Subcutaneous abdominal adipose tissue (tissue), 5 donors: Measurements from ENCODE around the gene ZNF768.
A peak's percentile ranks its signal among the peaks of the same experiment; 100 is the strongest.
"Not testable (repeated sequence)": the region's sequence is repeated elsewhere in the genome, so short reads cannot be mapped to it uniquely, and the experiment has no call there.

Experiments
- H3K27ac ChIP-seq: one replicate; pipeline ENCODE4 v1.7.0; 2013; ENCODE audit warnings: low read depth, mild to moderate bottlenecking, inconsistent platforms, low read length, moderate library complexity
- H3K27me3 ChIP-seq, 5 donors: one replicate each; pipeline ENCODE4 v1.7.0; 2013; ENCODE audit warnings: low read length in 5 of 5, inconsistent platforms in 1 of 5; ENCODE audit not compliant: control insufficient read depth in 5 of 5, insufficient read depth in 4 of 5
- H3K36me3 ChIP-seq, 5 donors: one replicate each; pipeline ENCODE4 v1.7.0; 2013; ENCODE audit warnings: low read length in 5 of 5; ENCODE audit not compliant: control insufficient read depth in 5 of 5, insufficient read depth in 5 of 5
- H3K4me1 ChIP-seq, 5 donors: one replicate each; pipeline ENCODE4 v1.7.0; 2013; ENCODE audit warnings: low read length in 5 of 5, mild to moderate bottlenecking in 3 of 5, moderate library complexity in 1 of 5; ENCODE audit not compliant: control insufficient read depth in 5 of 5, insufficient read depth in 5 of 5
- H3K4me3 ChIP-seq, 5 donors: one replicate each; pipeline ENCODE4 v1.7.0; 2013; ENCODE audit warnings: low read length in 5 of 5, low read depth in 1 of 5
- H3K9ac ChIP-seq, 5 donors: one replicate each; pipeline ENCODE4 v1.7.0; 2013; ENCODE audit warnings: low read length in 5 of 5, mild to moderate bottlenecking in 4 of 5, moderate library complexity in 3 of 5
- H3K9me3 ChIP-seq, 5 donors: one replicate each; pipeline ENCODE4 v1.7.0; 2013; ENCODE audit warnings: low read length in 5 of 5; ENCODE audit not compliant: control insufficient read depth in 5 of 5
- donor health status: healthy.
- donor health status: healthy.
- donor health status: healthy.
- donor health status: healthy.
- donor health status: healthy.

ZNF768 gene

DNA sequence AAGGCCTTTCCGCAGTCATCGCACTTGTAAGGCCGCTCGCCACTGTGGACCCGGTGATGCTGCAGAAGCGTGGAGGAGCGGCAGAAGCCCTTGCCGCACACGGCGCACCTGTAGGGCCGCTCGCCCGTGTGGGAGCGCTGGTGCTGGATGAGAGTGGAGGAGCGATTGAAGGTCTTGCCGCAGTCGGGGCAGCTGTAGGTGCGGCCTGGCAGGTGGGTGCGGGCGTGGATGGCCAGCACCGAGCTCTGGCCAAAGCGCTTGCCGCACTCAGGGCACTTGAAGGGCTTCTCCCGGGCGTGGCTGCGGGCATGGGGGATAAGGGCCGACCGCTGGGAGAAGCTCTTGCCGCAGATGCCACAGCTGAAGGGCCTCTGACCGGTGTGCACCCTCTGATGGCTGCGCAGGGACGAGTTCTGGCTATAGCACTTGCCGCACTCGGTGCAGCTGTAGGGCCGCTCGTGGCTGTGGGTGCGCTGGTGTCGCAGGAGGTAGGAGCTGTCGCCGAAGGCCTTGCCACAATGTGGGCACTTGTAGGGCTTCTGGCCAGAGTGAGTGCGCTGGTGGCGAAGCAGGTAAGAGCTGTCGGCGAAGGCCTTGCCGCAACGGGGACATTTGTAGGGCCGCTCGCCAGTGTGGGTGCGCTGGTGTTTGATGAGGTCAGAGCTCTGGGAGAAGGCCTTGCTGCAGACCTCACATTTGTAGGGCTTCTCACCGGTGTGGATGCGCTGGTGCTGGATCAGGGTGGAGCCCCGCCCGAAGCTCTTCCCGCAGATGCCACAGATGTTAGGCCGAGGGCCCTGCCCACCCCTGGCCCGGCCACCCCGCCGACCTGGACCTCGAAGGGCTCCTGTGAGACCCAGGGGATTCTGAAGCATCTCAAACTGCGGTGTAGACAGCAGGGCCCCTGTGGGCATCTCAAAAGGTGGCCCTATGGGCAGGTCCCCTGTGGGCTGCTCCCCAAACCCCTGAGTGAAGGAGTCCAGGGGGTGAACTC lies 1.5 kb downstream of the ZNF768 start:
- no peaks in the 10 kb centered on the region for H3K27me3 ChIP-seq
- H3K9me3 ChIP-seq, result no peaks in the 10 kb centered on the region
- peaks cover 7 to 40% (median 31%) of the 10 kb centered on the region in 5 donors for H3K4me1 ChIP-seq
- H3K27ac ChIP-seq, result no peak overlapping the region
- no peak overlapping the region for H3K9ac ChIP-seq
- H3K4me3 ChIP-seq, result peak overlapping the region in 1 of 5 donors; percentile 30
- peaks cover 0 to 8% (median 6%) of the 10 kb centered on the region in 5 donors for H3K36me3 ChIP-seq

DNA sequence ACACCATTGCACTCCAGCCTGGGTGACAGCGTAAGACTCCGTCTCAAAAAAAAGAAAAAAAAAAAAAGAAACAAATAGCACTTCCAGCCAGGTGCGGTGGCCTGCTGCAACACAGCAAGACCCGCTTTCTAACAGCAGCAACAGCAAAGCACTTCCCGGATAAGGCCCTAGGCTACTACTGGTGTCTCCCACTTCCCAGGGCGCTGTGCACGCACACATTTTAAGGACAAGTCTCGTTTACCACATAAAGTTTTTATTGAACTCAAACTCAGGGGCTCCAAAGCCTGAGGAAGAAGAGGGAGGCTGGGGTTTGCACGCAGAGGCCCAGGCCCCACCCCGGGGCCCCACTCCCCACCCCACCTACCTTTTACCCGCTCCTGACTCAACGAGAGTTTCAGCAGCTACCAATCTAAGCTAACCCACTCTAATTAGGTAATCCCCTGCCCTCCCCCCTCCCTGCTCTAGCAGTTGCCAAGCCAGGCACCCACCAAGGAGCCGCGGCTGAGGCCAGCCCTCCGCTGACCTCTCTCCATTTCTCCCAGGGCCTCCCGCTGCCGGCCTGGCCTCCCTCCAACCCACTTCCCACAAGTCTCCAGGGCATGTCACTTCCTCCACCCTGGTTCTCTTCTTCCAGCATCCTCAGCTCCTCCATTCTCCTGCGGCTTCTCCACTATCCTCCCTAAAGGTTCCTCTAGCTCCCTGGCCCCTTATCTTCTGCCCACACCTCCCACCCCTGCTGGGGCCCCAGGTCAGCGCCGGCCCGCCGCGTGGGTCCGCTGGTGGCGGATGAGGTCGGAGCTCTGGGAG lies 2.4 kb downstream of the ZNF768 start:
- peaks cover 5 to 34% (median 26%) of the 10 kb centered on the region in 5 donors for H3K4me1 ChIP-seq
- peak overlapping the region in 1 of 5 donors; percentile 30 for H3K4me3 ChIP-seq
- H3K9ac ChIP-seq, result no peak overlapping the region
- peaks cover 0 to 8% (median 6%) of the 10 kb centered on the region in 5 donors for H3K36me3 ChIP-seq
- no peaks in the 10 kb centered on the region for H3K9me3 ChIP-seq
- H3K27ac ChIP-seq, result no peak overlapping the region
- peaks cover 0 to 3% (median 0%) of the 10 kb centered on the region in 5 donors for H3K27me3 ChIP-seq

DNA sequence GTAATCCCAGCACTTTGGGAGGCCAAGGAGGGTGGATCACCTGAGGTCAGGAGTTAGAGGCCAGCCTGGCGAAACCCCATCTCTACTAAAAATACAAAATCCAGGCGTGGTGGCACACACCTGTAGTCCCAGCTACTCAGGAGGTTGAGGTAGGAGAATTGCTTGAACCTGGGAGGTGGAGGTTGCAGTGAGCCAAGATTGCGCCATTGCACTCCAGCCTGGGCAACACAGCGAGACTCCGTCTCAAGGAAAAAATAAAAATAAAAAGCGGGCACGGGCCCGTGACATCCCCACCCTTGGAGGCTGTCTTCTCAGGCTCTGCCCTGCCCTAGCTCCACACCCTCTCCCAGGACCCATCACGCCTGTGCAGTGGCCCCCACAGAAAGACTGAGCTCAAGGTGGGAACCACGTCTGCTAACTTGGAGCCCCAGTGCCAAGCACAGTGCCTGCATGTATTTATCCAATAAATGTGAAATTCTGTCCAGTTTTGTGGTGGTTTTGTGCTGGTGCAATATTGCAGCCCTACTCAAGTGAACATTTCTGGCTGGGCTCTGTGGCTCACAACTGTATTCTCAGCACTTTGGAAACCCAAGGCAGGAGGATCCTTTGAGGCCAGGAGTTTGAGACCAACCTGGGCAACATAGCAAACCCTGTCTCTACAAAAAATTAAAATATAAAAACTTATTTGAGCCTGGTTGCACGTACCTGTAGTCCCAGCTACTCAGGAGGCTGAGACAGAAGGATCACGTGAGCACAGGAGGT lies 3.5 kb downstream of the ZNF768 start:
- H3K27me3 ChIP-seq, H3K9me3 ChIP-seq, H3K36me3 ChIP-seq, H3K9ac ChIP-seq, H3K27ac ChIP-seq, H3K4me3 ChIP-seq: not testable (repeated sequence)
- H3K4me1 ChIP-seq, result peaks cover 5 to 25% (median 21%) of the 10 kb centered on the region in 5 donors

DNA sequence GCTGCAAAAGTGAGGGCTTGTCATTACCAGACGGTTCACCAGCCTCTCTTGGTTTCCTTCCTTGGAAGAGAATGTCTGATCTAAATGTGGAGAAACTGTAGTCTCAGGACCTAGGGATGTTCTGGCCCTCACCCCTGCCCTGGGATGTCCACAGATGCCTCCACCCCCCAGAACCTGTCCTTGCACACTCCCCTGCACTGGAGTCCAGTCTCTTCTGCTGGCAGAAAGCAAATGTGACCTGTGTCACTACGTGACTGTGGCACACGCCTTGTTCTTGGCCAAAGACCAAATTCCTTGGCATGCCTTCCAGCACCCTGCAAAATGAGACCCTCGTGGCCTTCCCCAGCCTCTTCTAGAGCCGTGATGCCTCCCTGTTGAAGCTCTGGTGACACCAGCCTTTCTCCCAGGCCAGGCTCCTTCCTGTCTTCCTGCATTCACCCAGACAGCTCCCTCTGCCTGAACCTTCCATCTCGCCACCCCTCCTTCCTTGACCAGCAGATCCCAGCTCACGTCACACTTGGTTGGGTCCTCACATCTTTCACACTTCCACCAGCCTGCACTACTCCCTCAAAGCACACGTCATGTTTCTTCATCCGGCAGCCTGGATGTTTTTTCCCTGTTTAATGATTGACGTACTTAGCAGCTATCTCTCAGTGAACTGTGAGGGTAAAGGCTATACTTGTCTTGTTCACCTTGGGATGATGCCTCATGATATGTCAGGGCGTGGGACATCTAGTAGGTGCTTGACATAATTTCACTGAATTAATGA lies 4.3 kb downstream of the ZNF768 start:
- peaks cover 0 to 19% (median 16%) of the 10 kb centered on the region in 5 donors for H3K4me1 ChIP-seq
- H3K27ac ChIP-seq, result no peak overlapping the region
- no peaks in the 10 kb centered on the region for H3K9me3 ChIP-seq
- H3K4me3 ChIP-seq, result no peak overlapping the region
- H3K27me3 ChIP-seq, result peaks cover 0 to 4% (median 0%) of the 10 kb centered on the region in 5 donors
- no peak overlapping the region for H3K9ac ChIP-seq
- H3K36me3 ChIP-seq, result peaks cover 0 to 8% (median 6%) of the 10 kb centered on the region in 5 donors

GRCh38 chr16:30521476-30521872 lies 4.9 kb downstream of the ZNF768 start:
- Histone ChIP-seq H3K4me1 (peaks cover 0 to 19% (median 16%) of the 10 kb centered on the region in 5 donors), H3K4me3 (no peak overlapping the region), H3K9me3 (no peaks in the 10 kb centered on the region), H3K27me3 (peaks cover 0 to 4% (median 0%) of the 10 kb centered on the region in 5 donors), H3K27ac (no peak overlapping the region), H3K36me3 (peaks cover 0 to 11% (median 6%) of the 10 kb centered on the region in 5 donors), H3K9ac (no peak overlapping the region)

DNA sequence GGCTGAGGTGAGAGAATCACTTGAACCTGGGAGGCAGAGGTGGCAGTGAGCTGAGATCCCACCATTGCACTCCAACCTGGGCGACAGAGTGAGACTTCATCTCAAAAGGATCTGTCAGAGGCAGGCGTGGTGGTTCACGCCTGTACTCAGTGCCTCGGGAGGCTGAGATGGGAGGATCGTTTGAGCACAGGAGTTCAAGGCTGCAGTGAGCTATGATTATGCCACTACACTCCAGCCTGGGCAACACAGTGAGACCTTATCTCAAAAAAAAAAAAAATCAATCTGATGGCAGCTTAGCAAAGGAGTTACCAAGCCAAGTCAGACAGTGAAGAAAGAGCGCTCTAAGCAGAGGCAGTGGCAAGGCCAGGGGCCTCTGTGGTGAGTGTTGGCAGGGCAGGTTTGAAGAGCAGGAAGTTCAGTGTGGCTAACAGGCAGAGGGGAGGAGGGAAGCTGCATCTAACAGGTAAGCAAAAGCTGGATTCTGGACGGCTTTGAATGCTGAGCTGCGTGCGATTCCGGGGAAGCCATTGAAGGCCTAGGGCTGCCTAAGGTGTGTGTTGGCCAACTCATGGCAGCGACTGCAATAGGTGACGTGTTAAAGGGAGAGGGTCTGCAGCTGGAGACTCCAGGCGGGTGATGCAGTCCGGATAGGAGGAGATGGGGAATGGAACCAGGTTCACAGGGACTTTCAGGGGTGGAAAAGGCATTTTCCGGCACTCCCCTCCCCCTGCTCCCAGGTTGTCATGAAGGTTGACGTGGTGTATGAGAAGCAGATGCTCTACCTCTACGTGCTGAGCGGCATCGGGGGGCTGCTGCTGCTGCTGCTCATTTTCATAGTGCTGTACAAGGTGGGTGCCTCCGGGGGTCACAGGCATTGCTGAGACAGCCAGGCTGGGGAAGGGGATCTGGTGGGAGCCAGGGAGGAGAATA lies 7.0 kb downstream of the ZNF768 start:
- H3K9ac ChIP-seq, result no peak overlapping the region
- H3K27ac ChIP-seq, result no peak overlapping the region
- no peaks in the 10 kb centered on the region for H3K9me3 ChIP-seq
- peaks cover 0 to 8% (median 0%) of the 10 kb centered on the region in 5 donors for H3K36me3 ChIP-seq
- peaks cover 0 to 5% (median 4%) of the 10 kb centered on the region in 5 donors for H3K4me1 ChIP-seq
- no peak overlapping the region for H3K4me3 ChIP-seq
- peaks cover 0 to 4% (median 0%) of the 10 kb centered on the region in 5 donors for H3K27me3 ChIP-seq

- Histone ChIP-seq H3K9ac (no peak overlapping the region), H3K9me3 (no peaks in the 10 kb centered on the region), H3K4me1 (no peaks in the 10 kb centered on the region), H3K36me3 (peaks cover 0 to 8% (median 0%) of the 10 kb centered on the region in 5 donors), H3K27ac (no peak overlapping the region), H3K27me3 (peaks cover 0 to 4% (median 0%) of the 10 kb centered on the region in 5 donors), H3K4me3 (no peak overlapping the region)
These were observed 7.8 kb downstream of the ZNF768 start for GRCh38 chr16:30518552-30518951.

- no peak overlapping the region for H3K27ac ChIP-seq
These were observed 11.1 kb downstream of the ZNF768 start for GRCh38 chr16:30515275-30515674.

More at GRCh38 chr16:30515275-30515674, 11.1 kb downstream of the ZNF768 start:
- Histone ChIP-seq H3K36me3 (peaks cover 0 to 16% (median 0%) of the 10 kb centered on the region in 5 donors), H3K27me3 (peaks cover 0 to 4% (median 0%) of the 10 kb centered on the region in 5 donors), H3K9ac (peak overlapping the region in 1 of 5 donors; percentile 43), H3K9me3 (no peaks in the 10 kb centered on the region), H3K4me3 (no peak overlapping the region), H3K4me1 (no peaks in the 10 kb centered on the region)
